HG03342 (cell line): ENCODE measurements around the gene TTC39A.

Experiments
- ATAC-seq: cut with Tn5 transposase; IDR thresholded peaks from one replicate; pipeline ENCODE4 v1.9.1; 2021; ENCODE audit warnings: mild to moderate bottlenecking, moderate library complexity; ENCODE audit not compliant: unreplicated experiment

TTC39A gene

DNA sequence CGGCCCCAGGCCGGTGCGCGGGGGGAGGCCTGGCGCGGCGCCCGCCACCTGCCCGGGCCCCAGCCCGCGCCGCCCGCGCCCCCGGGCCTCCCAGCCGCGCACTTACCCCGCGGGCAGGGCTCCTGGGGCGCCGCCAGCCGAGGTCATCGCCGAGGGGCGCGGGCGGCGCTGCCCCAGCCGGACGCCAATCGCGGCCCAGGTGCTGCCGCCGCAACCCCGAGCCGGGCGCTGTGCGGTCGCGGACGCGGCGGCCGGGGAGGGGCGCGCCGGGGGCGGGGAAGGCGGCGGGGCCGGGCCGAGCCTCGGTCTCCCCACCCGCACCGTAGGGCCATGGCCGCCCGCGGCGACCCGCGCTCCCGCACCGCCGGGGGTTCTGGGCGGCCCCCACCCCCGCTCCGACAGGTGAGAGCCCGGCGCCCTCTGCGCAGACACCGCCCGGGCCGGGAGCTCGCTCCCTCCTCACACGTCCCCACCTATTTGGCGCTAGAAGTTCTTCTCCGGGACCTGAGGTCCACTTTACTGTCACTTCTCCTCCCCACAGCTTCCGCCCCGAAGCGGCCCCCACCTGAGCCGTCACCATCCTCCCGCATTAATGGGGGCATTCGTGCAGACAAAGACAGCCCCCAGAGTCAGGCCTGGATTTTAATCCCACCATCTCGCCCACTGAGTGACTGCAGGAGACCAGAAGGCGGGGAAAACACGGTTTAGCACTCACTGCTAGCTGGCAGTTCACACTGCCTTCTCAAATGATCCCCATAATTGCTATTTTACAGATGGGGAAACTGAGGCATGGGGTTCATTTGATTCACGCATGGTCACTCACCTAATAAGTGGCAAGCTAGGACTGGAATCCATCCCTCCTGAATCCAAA is at the start of gene TTC39A:
Gene TTC39A (minus strand): TSS at position 232 of the 871 bp plus-strand sequence. CDS start 85 bp downstream, at position 147.
- ATAC-seq = no peak

GRCh38 chr1:51378871-51379270 is 48.5 kb upstream of the TTC39A start:
- no peak for ATAC-seq

- ATAC-seq = no peak
These were observed 43.5 kb upstream of the TTC39A start for GRCh38 chr1:51373898-51374297.

GRCh38 chr1:51372561-51372960 is 42.2 kb upstream of the TTC39A start:
- ATAC-seq = no peak

GRCh38 chr1:51369171-51369570 is 38.8 kb upstream of the TTC39A start:
- ATAC-seq = no peak

- ATAC-seq = no peak
These were observed 35.4 kb upstream of the TTC39A start for GRCh38 chr1:51365774-51366173.

DNA sequence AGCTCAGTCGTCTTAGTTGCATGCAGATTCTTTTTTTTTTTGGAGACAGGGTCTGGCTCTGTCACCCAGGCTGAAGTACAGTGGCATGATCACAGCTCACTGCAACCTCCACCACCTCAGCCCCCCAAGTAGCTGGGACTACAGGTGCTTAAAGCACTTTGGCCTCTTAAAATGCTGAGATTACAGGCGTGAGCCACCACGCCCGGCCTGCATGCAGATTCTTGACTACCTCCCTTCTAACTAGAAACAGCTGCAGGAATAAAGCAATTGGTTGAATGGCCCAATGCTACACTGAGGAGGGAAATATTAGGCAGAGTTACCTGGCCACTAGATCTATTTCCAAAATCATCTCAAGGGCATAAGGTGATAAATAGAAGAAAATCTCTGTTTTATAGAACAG is 29.5 kb upstream of the TTC39A start:
- no peak for ATAC-seq

DNA sequence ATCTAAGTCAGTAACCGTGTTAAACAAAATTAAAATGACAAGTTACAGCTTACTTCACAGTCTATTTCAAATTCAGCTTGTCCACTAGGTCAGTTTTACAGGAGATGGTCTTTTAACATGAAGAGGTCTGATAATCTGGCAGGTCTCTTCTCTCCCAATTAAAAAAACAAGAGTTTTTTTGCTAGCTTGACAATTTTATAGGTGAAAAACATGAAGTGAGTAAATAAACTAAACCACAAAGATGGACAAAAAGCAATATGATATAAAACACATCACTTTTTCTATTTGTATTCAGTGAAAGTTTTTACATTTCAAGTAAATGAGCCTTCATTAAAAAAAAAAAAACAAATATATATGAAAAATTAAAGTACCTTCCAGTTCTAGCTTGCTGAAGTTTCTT is 25.0 kb upstream of the TTC39A start:
- no peak for ATAC-seq

- no peak for ATAC-seq
These were observed 24.1 kb upstream of the TTC39A start for GRCh38 chr1:51354416-51354815.

- no peak for ATAC-seq
These were observed 21.5 kb upstream of the TTC39A start for GRCh38 chr1:51351907-51352306.

DNA sequence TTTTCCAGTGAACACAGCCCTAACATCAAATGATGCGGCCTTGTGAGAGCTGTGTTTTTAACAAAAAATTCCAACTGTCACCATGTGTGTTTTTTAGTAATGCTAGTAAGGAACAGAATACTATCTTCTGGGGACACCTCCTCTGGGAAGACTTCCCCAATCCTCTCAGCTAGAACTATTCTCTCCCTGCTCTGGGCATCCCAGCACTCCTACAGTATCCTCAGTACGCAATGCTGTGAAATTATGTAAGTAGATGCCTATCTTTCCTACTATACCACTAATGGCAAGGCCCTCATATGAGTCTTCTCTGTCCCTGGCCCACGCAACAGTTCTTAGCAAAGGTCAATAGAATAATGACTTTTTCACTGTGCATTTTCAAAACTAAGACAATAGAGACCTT is 19.5 kb upstream of the TTC39A start:
- no peak for ATAC-seq

- ATAC-seq = no peak
These were observed 17.8 kb upstream of the TTC39A start for GRCh38 chr1:51348147-51348527.

DNA sequence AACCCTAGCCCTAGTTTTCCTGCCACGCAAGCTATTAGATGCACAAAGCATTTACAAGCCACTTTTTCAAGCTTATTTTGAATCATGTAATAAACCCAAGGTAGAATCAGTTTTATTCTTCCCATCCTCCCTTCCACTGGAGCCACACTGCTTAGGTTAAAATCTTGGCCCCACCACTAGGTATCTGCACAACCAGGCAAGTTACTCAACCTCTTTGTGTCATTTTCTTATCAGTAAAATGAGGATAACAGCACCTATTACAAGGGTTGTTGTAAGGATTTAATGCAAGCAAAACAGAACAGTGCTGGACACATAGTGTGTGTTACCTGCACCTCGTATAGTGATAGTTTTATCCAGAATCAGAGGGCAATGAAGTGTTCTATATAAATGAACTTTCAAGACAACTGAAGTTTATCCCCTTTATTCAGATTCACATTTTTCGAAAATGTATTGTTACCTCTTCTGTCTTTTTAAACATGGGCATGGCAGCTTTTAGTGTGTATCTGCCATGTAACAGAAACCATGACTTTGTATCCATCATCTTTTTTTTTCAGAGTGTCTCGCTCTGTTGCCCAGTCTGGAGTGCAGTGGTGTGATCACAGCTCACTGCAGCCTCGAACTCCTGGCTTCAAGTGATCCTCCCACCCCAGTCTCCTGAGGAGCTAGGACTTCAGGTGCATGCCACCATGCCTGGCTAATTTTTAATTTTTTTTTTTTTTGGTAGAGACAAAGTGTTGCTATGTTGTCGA is 17.2 kb upstream of the TTC39A start:
- ATAC-seq = no peak

DNA sequence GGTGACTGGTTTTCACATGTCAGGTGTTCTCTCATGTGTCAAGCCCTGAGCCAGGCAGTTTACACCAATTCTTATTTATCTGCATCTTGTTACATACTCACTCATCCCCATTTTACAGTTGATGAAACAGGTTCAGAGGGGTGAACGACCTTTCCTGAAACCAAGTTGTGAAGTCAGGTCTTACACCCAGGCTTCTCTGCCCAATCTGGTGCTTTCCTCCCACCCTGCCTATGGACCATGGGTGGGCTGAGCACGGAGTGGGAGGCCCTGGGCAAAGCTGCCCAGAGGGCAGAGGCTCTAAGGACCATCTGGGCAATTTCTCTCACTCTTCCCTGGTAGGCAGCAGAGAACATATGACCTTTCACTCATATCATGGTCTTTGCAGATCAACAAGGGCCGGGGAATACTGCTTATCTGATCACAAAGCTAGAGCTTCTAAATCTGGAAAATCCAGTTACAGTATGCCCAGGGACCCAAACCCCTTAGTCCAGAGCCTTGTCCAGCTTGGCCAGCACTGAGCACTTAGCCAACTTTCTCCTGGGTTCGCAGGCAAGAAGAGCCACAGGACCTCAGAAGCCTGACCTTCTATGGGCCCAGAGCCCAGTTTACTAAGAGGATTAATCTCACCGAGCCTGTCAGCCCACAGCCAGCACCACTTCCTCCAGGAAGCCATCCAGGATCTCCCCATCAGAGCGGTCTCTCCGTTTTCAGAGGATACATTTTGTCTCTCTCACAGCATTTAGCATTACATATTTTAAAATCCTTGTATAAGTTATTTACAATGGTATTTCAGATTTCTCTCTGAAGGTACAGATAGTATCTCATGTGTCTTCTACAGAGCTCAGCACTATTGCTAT is 16.0 kb upstream of the TTC39A start:
- ATAC-seq = no peak

DNA sequence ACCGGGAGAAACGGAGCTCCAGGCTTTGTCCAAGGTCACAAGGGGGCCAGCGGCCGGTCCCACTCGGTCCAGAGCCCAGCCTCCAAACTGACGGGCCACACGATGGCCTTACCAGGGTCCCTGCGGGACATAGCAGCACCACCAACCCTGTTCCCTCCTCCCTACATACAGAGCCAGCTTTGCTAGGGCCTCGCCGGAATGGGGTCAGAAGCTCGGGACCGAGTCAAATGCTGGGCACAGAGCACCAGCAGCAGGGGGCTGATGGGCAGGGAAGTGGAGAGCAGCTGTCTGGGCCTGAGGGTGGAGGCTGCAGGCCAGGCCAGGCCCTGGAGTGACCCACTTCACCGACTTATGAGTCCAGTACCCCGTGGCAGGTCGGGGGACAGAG is 14.9 kb upstream of the TTC39A start:
- ATAC-seq = no peak

DNA sequence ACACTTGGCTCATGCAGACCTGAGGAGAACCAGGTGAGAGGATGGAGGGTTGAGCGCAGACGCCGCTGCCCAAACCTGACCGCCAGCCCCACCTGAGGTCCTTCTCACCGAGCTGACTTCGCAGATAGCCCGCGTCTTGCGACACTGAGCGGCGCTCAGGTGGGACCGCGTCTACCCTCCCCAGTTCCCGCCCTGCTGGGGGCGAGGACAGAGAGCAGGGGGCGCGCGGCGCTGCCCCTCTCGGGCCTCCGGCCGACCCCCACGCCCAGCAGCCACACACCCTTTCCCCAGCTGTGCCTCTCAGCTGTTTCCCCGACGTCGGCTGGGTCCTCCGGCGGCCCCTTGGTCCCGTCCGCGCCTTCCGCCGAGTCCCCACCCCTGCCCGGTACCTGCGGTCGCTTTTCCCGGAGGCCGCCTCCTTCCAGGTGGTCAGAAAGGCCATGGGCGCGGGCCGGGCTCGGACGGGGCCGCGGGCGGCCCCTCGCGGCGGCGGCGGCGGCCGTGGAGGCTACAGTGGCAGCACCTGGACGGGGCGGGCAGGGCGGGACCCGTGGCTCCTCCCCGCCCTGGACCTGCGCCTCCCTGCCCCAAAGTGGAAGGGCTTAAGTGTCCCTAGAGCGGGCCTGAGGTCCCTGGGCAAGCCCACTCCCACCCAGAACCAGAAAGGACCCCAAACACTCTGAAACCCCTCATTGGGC is 14.4 kb upstream of the TTC39A start:
- ATAC-seq = no peak

- ATAC-seq = no peak
These were observed 13.9 kb upstream of the TTC39A start for GRCh38 chr1:51344276-51344601.

DNA sequence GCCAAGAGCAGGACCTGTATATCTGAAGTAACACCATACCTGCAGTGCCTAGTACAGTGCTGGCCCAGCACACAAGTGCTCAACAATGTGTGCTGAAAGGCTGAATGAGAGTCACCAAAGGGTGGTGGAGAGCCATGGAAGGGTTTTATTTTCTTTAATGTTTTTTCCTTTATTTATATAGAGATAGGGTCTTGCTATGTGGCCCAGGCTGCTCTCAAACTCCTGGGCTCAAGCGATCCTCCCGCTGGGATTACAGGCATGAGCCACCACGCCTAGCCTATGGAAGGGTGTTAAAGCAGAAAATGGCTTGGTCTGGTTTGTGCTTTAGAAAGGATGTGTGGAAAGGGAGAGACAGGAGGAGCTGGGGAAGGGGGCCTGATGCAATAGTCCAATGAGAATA is 13.3 kb upstream of the TTC39A start:
- ATAC-seq = no peak

DNA sequence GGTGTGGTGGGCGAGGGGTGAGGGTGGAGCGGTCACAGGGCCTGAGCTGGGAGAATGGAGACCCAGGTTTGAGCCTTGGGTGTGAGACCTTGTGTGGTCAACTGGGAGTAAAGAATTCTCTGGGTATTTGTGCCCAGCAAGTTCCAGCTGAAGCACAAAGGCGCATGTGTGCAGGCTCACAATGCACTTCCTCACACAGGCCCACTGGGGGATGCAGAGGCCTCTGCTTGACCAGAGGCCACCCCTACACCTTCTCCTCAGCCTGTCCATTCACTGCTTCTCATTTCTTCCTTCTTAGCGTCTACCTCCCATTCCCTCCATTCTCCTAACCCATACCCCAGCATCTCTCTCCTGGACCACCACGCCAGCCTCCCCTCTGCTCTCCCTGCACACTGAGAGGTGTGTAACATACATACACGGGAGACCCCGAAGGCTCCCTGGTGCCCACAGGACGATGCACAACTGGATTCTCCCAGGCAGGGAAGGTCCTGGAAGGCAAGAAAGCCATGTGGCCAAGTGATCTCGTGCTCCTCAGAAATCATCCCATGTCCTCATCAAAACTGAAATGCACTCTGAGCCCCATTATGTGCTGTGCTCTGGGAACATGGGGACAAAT is 12.3 kb upstream of the TTC39A start:
- ATAC-seq = no peak

DNA sequence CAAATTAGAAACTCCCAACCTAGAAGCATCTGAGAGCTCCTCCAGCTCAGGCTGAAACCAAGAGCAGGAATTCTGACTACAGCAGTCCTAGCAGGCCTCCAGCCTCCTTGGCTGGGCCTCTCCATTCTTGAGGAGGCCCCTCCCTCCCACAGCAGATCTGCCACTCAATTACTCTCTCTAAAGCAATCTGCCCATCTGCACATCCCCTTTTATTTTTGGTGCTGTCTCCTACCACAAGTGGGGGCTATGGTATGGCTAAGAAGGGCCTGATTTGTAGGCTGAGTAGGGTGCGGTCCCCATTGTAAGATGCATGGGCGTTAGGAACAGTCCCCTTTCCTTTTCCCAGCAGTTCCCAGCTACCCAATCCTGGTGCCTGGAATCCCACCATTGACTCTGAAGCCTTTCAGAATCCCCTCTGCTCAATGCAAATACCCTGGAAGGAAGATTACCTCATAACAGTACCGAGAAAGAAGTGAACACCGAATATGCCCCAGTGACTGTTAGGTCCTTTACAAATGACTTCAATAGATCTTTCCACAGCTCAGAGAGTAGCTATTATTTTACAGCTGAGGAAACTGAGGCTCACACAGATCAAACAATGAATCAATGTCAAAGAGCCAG is 11.6 kb upstream of the TTC39A start:
- ATAC-seq = peak; percentile 70
